Stimulated activated naive CD8-positive, alpha-beta T cell treated with anti-CD3 and anti-CD28 coated beads, Interleukin-15, Interleukin-2, amounts not matched to agents 100 ng/mL and 50 ng/mL, for 24 hours (primary cell): ENCODE results near the gene PI3.

Source experiments
- H3K27ac Mint-ChIP-seq: one replicate; pipeline ENCODE4 v1.8.0; 2021; ENCODE audit warnings: mild to moderate bottlenecking, mixed read lengths
- H3K27me3 Mint-ChIP-seq: one replicate; pipeline ENCODE4 v1.8.0; 2021; ENCODE audit warnings: mixed read lengths
- H3K36me3 Mint-ChIP-seq: one replicate; pipeline ENCODE4 v1.8.0; 2021; ENCODE audit warnings: low read depth, mixed read lengths
- H3K4me1 Mint-ChIP-seq: one replicate; pipeline ENCODE4 v1.8.0; 2021; ENCODE audit warnings: low read depth, mixed read lengths
- H3K4me3 Mint-ChIP-seq: one replicate; pipeline ENCODE4 v1.8.0; 2021; ENCODE audit warnings: mild to moderate bottlenecking, mixed read lengths
- H3K9me3 Mint-ChIP-seq: one replicate; pipeline ENCODE4 v1.8.0; 2021; ENCODE audit warnings: mixed read lengths

PI3 gene

GRCh38 chr20:45163083-45163803 lies 11.5 kb upstream of the PI3 start:
- Mint-ChIP-seq H3K4me3 (no peak overlapping the region), H3K9me3 (peaks cover 32% of the 10 kb centered on the region), H3K36me3 (peaks cover 4% of the 10 kb centered on the region), H3K4me1 (no peaks in the 10 kb centered on the region), H3K27me3 (peaks cover 63% of the 10 kb centered on the region), H3K27ac (no peak overlapping the region)

GRCh38 chr20:45164906-45165305 lies 9.8 kb upstream of the PI3 start:
- no peak overlapping the region for H3K27ac Mint-ChIP-seq
- H3K36me3 Mint-ChIP-seq = no peaks in the 10 kb centered on the region
- H3K4me3 Mint-ChIP-seq = no peak overlapping the region
- H3K27me3 Mint-ChIP-seq = peaks cover 59% of the 10 kb centered on the region
- H3K4me1 Mint-ChIP-seq = no peaks in the 10 kb centered on the region
- peaks cover 19% of the 10 kb centered on the region for H3K9me3 Mint-ChIP-seq

- no peaks in the 10 kb centered on the region for H3K36me3 Mint-ChIP-seq
- no peak overlapping the region for H3K4me3 Mint-ChIP-seq
- H3K4me1 Mint-ChIP-seq = no peaks in the 10 kb centered on the region
- H3K9me3 Mint-ChIP-seq = no peaks in the 10 kb centered on the region
- peaks cover 34% of the 10 kb centered on the region for H3K27me3 Mint-ChIP-seq
- no peak overlapping the region for H3K27ac Mint-ChIP-seq
These were observed 1.2 kb upstream of the PI3 start for GRCh38 chr20:45173522-45173921.

- Mint-ChIP-seq H3K36me3 (no peaks in the 10 kb centered on the region), H3K9me3 (no peaks in the 10 kb centered on the region), H3K4me3 (no peak overlapping the region), H3K27me3 (peaks cover 13% of the 10 kb centered on the region), H3K4me1 (no peaks in the 10 kb centered on the region), H3K27ac (no peak overlapping the region)
These were observed 2.0 kb downstream of the PI3 start for GRCh38 chr20:45176526-45177267.

- peaks cover 3% of the 10 kb centered on the region for H3K27me3 Mint-ChIP-seq
These were observed 4.5 kb downstream of the PI3 start for GRCh38 chr20:45179166-45179565.

GRCh38 chr20:45181639-45182038 lies 6.9 kb downstream of the PI3 start:
- H3K36me3 Mint-ChIP-seq = no peaks in the 10 kb centered on the region
- no peak overlapping the region for H3K27ac Mint-ChIP-seq
- no peaks in the 10 kb centered on the region for H3K27me3 Mint-ChIP-seq
- H3K4me3 Mint-ChIP-seq = no peak overlapping the region
- no peaks in the 10 kb centered on the region for H3K9me3 Mint-ChIP-seq
- no peaks in the 10 kb centered on the region for H3K4me1 Mint-ChIP-seq

More at GRCh38 chr20:45179166-45179565, 4.5 kb downstream of the PI3 start:
- Mint-ChIP-seq H3K9me3 (no peaks in the 10 kb centered on the region), H3K27ac (no peak overlapping the region), H3K4me1 (no peaks in the 10 kb centered on the region), H3K36me3 (no peaks in the 10 kb centered on the region), H3K4me3 (no peak overlapping the region)

GRCh38 chr20:45183084-45183483 lies 8.4 kb downstream of the PI3 start:
- Mint-ChIP-seq H3K4me1 (no peaks in the 10 kb centered on the region), H3K27me3 (no peaks in the 10 kb centered on the region), H3K9me3 (no peaks in the 10 kb centered on the region), H3K4me3 (no peak overlapping the region), H3K36me3 (no peaks in the 10 kb centered on the region), H3K27ac (no peak overlapping the region)

GRCh38 chr20:45187693-45188092 lies 13.0 kb downstream of the PI3 start:
- H3K36me3 Mint-ChIP-seq = no peaks in the 10 kb centered on the region
- no peak overlapping the region for H3K4me3 Mint-ChIP-seq
- H3K4me1 Mint-ChIP-seq = no peaks in the 10 kb centered on the region
- no peaks in the 10 kb centered on the region for H3K9me3 Mint-ChIP-seq
- H3K27me3 Mint-ChIP-seq = peaks cover 8% of the 10 kb centered on the region
- no peak overlapping the region for H3K27ac Mint-ChIP-seq

GRCh38 chr20:45189067-45189609 lies 14.4 kb downstream of the PI3 start:
- Mint-ChIP-seq H3K36me3 (no peaks in the 10 kb centered on the region), H3K9me3 (no peaks in the 10 kb centered on the region), H3K4me1 (no peaks in the 10 kb centered on the region), H3K27ac (no peak overlapping the region), H3K27me3 (peaks cover 9% of the 10 kb centered on the region), H3K4me3 (no peak overlapping the region)

GRCh38 chr20:45189861-45190260 lies 15.2 kb downstream of the PI3 start:
- no peaks in the 10 kb centered on the region for H3K9me3 Mint-ChIP-seq
- peaks cover 16% of the 10 kb centered on the region for H3K27me3 Mint-ChIP-seq
- H3K4me3 Mint-ChIP-seq = no peak overlapping the region
- H3K36me3 Mint-ChIP-seq = no peaks in the 10 kb centered on the region
- H3K4me1 Mint-ChIP-seq = no peaks in the 10 kb centered on the region
- no peak overlapping the region for H3K27ac Mint-ChIP-seq

- no peak overlapping the region for H3K4me3 Mint-ChIP-seq
- no peaks in the 10 kb centered on the region for H3K9me3 Mint-ChIP-seq
- H3K4me1 Mint-ChIP-seq = no peaks in the 10 kb centered on the region
- H3K27ac Mint-ChIP-seq = no peak overlapping the region
- peaks cover 18% of the 10 kb centered on the region for H3K27me3 Mint-ChIP-seq
- H3K36me3 Mint-ChIP-seq = no peaks in the 10 kb centered on the region
These were observed 17.2 kb downstream of the PI3 start for GRCh38 chr20:45191926-45192325.

GRCh38 chr20:45193331-45193730 lies 18.6 kb downstream of the PI3 start:
- H3K4me3 Mint-ChIP-seq = no peak overlapping the region
- H3K36me3 Mint-ChIP-seq = no peaks in the 10 kb centered on the region
- no peak overlapping the region for H3K27ac Mint-ChIP-seq
- peaks cover 26% of the 10 kb centered on the region for H3K27me3 Mint-ChIP-seq
- no peaks in the 10 kb centered on the region for H3K9me3 Mint-ChIP-seq
- H3K4me1 Mint-ChIP-seq = no peaks in the 10 kb centered on the region

- peaks cover 6% of the 10 kb centered on the region for H3K9me3 Mint-ChIP-seq
- peaks cover 43% of the 10 kb centered on the region for H3K27me3 Mint-ChIP-seq
- no peak within 1 kb of the TSS for H3K27ac Mint-ChIP-seq
- H3K4me3 Mint-ChIP-seq = no peak within 1 kb of the TSS
- H3K36me3 Mint-ChIP-seq = no peaks in the 10 kb centered on the region
- no peaks in the 10 kb centered on the region for H3K4me1 Mint-ChIP-seq
These were observed 32.0 kb downstream of the PI3 start, which contains the start of gene SEMG1 for GRCh38 chr20:45206725-45207124. SEMG1 (plus strand) TSS chr20:45207033; CDS start chr20:45207054, 21 bp downstream.

- Mint-ChIP-seq H3K9me3 (no peaks in the 10 kb centered on the region), H3K36me3 (no peaks in the 10 kb centered on the region), H3K27ac (no peak overlapping the region), H3K27me3 (peaks cover 44% of the 10 kb centered on the region), H3K4me3 (no peak overlapping the region), H3K4me1 (no peaks in the 10 kb centered on the region)
These were observed 35.2 kb downstream of the PI3 start for GRCh38 chr20:45209924-45210323.
